ENCODE data around the gene FADS6.
"Not testable (repeated sequence)": the region's sequence is repeated elsewhere in the genome, so short reads cannot be mapped to it uniquely, and the experiment has no call there.

Gene FADS6

DNA sequence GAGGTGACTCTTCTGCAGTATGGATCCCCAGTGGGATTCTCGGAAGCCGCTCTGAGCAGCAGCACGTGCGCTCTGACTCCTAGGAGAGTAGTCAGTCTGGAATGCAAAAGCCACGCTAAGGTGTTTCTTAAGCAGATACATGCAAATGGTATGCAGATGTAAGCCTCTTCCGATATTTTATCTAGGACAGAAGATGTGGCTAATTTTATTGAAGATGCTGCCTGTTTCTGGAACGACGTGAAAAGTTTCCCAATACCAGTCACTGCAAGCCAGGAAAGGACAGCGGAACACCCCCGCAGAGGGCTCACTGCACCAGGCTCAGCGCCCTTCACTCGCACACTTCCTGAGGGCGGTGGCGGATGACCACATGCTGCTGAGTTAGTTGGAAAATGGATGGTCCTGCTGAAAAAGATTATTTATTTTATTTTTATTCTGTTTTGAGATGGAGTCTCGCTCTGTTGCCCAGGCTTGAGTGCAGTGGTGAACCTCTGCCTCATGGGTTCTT, 10.1 kb downstream of the FADS6 start:
- DNase-seq: no peak

DNA sequence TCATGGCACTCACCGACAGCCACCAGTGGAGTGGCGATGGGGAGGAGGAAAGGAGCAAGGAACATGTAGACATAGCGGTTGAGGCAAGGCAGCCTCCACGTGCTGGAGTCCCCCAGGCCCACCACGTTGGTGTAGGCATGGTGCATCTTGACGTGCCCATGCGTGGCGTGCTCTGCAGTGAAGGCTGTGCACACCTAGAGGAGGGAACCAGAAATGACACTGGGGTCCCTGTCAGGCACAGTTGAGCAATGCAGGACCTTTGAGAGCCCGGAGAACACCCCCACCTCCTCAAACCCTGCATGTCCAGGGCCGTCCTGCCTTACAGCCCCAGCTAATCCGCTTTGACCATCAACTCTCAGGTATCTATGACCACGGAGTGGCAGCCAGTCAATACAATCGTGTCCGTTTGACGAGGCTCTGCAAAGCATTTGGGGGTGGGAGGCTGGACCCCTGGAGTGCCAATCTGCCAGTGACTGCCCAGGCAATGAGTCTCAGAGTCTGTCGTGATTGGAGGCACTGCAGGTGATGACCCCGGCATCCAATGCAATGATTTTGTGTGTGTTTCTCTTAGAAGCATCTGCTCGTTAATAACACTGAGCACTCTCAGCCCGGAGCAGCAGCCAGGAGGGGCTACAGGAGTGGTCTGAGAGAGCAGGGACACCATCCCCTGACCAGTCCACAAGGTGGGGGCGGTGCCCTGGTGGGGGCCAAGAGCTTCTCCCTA, 10.8 kb downstream of the FADS6 start:
- DNase-seq: no peak

DNA sequence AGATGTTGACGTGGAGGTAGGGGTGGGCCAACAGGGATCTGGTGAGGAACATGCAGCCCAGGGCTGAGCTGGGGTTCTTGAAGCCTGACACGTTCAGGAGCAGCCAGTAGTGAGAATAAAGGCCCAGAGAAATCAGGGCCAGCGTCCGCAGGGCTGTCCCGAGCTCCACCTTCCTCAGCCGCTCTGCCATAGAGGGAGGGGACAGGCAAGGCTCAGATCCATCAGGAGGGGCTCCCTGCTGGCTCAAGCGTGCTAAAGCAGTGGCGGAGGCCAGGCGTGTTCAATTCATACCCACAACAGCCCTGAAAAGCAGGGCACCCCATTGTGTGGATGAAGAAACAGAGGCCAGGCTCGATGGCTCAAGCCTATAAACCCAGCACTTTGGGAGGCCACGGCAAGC, 12.4 kb downstream of the FADS6 start:
- no peak for DNase-seq

DNA sequence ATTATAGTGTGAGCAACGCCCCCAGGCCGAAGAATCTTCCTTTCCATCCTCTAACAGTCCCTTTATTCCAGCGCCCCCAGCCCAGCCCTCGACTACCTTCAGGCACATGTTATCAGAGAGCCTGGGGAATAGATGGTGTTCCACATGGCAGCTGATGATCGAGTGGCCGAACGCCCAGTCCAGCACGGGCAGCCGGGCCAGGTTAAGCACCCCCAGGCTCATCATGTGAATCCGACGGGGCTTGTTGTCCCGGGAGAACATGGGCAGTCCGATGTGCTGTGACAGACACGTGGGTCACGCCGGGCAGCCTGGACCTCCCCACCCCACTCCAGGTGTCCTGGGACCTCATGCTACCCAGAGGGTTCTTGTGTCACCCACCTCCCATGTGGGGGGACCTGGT, 14.1 kb downstream of the FADS6 start:
- DNase-seq: no peak

DNA sequence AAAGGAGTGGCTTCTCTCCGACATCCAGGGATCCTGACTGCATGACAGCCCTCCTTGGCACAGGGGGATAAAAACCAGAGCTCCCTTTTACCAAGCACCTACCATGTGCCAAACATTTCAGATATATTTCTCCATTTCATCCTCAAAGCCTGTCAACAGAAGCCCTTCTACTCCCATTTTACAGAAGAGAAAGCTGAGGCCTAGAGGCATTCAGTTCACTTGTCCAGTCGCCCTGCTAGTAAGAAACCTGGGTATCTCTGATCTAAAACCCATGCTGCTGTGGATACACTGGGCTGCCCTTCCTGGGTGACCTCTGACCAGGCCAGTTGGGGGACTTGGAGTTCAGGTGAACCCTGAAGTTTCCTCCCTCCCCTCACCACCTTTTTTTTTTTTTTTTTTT, 14.8 kb downstream of the FADS6 start:
- DNase-seq: no peak

DNA sequence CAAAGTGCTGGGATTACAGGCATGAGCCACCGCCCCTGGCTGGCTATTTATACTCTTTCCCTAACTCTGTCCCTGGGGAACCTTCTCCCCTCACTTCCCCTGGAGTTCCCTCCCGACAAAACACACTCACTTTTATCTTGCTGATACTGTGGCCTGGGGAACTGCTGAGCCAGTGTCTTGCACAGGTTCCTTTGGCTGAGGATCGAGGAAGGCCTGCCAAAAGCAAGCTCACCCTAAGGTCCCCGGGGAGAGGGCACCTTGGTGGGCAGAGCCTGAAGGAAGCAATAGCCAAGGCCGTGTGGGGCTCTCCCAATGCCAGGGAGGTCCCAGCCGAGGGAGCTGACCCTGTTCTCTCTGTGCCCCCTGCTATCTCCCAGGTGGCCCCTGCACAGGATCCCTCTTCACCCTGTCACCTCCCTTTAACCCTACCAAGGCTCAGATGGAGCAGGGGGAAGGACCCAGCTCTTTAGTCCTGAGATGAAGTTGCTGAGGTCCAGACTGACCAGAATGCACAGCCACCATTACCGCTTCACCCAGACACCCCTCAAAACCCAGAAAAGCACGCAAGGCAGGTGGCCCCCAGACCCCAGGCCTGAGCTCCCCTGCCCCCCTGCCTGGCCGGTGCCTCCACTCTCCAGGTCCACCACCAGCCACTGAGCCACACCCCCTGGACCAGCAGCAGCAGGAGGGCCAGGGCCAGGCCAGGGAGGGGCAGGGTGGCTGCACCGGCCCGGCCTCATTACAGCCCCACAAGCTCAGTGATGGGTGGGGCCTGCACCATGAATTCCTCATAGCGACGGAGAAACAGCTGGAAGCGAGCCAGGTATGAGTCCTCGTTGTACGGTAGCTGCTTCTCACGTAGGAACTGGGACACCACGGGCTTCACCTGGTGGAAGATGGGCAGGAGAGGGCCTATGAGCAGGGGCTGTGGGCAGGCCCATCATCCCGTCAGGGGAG, 15.6 kb downstream of the FADS6 start:
- peak; percentile 38 for DNase-seq

DNA sequence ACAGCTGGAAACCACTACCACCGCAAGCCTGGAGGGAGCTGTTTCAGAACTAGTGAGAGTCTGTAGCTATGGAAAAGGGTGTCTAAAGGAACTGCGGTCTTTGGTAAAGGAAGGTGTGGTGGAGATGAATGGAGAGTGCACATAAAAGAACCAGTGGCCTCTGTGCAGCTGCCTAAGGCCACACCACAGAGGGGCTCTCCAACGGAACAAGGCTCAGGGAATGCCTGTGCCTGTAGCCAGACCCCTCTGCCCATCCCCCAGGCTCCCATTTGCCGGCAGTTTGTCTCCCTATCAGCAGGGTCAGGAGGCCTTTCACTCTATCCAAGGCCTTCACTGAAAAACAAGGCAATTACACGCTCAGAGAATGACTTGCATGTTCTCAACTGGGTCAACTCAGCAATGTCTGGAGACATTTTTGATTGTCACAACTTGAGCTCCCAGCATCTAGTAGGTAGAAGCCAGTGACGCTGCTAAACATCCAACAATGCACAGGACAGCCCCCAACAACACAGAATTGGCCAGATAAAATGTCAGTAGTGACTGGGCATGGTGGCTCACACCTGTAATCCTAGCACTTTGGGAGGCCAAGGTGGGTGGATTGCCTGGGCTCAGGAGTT, 17.3 kb downstream of the FADS6 start:
- DNase-seq: no peak

DNA sequence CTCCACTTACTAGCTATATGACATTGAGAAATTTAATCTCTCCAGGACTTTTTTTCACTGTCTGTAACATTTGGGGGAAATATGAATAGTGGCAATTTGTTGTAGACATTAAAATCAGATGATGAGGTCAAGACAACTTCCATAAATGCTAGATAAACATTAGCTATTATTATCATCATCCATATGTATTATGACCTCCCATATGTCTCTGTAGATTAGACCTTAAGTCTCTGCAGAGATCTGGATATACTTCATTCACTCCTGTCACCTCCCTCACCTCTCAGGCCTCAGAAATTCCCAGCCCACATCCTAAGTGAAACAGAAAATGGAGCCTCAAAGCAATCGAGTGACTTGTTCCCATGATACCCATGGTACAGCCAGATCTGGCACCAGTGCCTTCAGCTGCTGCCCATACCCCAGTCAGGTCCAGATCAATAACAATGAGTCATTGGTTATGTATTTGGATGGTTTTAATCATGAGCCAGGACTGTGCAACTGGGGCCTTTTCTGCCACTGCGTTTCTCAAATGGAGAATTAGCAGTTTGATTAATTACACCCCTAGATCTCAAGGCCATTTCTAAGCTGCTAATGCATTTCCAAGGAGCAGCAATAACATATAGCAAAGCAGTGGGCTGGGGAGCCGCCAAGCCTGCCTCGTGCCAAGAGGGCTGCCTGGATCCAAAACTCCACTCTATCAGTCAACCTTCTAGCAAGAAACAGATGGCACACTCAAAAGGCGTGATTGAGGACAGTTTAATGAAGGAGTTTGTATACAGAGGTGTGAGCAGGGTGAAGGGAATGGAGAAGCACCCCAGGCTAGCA, 18.1 kb downstream of the FADS6 start:
- DNase-seq: no peak

DNA sequence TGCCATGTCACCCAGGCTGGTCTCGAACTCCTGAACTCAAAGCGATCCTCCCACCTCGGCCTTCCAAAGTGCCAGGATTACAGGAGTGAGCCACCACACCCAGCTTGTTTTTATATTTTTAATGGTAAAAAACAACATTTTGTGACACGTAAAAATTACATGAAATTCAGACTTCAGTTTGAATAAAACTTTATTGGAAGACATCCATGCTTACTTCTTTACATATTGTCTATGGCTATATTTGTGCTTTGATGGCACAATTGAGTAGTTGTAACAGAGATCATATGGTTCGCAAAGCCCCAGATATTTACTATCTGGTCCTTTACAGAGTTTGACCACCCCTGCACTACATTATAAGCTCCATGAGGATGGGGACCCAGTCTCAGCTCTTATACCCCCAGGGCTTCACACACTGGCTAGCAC, 18.8 kb downstream of the FADS6 start:
- no peak for DNase-seq

DNA sequence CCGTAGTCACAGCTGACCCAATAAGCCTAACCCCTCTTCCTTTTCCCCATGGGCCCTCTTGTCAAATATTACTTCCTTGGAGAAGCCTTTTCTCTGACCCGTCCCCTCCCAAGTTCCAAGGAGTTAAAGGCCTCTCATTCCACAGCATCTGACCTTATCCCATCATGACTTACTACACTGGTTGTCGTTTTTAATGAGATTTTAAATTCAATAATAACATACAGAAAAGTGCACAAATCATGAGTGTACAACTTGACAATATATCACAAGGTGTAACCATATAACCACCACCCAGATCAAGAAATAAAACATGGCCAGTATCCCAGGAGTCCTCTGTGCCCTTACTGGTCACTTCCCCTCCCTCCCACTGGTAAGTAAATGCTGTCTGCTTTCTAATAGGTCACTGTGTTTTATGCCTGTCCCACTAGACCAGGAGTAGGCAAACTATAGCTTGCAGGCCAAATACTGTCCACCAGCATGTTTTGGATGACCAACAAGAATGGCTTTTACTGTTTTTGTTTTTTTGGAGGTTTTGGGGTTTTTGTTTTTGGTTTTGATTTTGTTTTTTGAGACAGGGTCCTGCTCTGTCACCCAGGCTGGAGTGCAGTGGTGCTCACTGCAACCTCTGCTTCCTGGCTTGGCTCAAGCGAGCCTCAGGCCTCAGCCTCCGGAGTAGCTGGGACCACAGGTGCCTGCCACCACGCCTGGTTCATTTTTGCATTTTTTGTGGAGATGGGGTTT, 19.4 kb downstream of the FADS6 start:
- no peak for DNase-seq

DNA sequence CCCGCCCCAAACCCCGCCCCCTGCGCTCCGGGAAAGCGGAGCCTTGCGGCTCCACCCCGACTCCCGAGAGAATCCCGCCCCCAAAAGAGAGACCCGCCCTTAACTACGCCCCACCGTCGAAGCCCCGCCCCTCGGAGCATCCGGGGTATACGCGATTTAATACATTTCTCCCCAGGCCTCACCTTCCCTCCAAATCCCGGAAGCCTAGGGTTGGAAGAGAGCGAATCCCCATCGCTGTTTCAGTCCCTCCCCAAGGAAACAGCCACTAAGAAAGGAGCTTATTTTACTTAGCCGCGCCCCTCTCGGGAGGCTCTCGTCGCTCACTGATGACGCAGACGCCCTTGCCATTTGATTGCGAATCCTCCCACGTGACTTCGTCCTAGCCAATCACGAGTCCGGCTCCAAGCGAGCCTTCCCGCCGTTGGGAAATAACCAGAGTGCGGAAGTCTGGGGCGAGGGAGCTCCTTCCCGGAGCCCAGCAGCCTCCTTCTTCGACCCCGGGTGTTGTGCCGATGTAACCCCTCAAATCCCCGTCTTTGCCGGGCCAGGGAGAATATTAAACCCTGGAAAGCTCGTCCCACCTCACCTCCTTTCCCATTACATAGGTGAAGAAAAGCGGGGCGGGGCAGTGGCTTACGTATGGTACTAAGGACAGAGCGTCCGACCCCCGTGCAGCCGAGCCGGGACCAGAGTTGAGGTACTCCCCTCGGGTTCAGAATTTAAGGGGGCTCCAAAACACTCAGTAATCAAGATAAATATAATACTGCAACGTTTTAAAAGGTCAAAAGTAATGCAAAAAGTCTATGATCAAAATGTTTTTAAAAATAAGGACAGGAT, 20.2 kb downstream of the FADS6 start:
- DNase-seq: peak; percentile 100

DNA sequence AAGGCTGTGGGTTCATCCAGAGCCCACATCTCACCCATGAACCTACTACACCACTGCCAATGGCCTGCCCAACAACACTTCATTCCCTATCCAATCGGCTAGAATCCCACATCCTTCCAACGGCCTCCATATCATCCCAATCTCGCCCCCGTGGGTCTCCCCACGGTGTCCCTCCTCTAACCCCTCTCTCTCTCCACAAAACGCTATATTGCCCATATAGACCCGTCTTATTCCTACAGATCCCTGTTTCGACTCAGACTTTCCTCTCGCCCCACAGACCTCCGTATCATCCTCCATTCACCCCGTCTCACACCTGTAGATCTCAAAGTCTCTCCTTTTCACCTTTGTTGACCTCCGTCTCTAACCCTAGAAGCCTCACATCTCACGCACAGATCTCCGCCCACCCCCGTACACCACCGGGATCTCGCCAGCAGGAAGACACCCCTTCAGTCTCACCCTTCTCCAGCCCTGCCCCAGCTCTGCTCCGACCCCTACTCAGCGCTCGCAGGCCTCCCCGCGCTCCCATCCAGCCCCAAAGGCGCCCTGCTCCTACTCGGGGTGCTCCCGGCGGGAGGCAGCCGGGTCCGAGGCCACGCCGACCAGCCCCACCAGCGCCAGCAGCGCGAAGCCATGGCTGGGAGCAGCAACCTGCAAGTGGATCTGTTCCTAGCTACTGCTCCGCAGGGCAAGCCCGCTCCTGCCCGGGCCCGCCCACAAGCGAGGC, 21.0 kb downstream of the FADS6 start, which contains the start of gene FDXR:
TSS of gene FDXR (minus strand) at position 682 of the 724 bp plus-strand sequence. CDS start at position 632, 50 bp downstream.
- no peak for DNase-seq

DNA sequence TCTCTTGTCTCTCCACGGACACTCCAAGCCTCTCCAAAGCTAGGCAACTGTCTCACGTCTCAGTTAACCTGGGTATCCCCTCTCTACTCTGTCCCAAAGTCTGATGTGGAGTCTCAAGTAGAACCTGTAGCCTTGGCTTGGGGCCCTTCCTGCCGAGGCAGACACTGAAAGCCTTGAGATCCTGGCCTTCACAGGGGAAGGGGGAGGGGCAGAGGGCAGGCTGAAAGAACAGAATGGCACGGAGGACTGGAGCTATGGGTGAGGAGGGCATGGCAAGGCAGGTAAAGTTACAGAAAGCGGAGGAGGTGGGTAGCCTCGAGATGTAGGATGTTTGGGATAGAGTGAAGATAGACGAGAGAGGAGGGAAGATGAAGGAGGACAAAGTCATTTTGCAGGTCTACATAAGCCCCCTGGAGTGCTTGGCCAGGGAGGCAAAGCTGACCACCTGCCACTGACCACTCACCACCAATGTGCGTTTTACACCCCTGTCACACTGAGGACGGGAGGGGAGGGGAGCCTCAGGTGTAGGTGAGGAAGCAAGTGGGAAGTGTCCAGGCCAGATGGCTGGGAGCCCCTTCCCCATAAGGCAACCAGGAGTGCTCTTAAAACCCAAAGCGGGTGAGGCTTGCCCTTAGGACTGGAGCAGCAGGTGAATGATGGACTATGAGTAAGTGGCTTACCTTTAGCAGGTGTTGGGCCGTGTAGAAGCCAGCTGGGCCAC, 21.9 kb downstream of the FADS6 start:
- DNase-seq: no peak

DNA sequence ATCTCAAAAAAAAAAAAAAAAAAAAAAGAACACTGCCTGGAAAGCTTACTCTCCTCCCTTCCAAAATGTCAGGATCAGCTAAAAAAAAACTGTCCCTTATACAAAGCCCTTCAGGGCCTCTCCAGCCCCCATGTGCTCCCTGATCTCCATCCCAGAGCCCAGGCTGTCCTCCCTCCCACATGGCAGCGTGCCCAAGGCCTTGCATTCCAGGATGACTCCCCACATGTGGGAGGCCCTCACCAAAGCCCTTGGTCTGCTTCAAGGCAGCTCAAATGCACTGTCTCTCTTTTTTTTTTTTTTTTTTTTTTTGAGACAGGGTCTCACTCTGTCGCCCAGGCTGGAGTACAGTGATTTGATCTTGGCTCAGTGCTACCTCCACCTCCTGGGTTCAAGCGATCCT, 22.9 kb downstream of the FADS6 start:
- DNase-seq: no peak

DNA sequence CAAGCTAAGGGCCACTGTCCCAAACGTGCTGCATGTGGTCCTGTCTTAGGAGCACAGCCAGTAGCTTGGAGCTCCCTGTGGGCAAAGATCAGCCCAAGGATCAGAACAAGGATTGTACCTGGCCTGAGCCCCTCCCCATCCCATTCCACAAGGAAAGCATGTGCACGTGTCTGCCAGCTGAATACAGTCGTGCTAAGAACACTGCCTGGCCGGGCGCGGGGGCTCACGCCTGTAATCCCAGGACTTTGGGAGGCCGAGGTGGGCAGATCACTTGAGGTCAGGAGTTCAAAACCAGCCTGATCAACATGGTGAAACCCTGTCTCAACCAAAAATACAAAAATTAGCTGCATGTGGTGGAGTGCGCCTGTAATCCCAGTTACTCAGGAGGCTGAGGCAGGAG, 23.4 kb downstream of the FADS6 start:
- not testable (repeated sequence) for DNase-seq

DNA sequence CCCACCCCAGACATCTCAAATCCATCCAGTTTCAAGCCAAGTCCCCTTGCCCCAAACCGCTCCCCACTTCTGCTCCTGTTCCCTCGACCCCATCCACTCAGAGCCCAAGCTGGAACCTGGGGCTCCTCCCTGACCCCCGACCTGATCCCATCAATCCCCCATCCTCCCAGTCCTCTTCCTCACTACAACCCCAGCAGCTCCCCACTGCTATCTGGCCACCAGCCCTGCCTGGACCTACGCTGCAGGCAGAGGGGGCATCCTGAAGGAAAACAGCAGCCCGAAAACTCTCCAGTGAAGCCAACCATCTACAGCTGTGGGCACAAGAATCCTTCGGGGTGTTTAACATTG, 24.6 kb downstream of the FADS6 start:
- no peak for DNase-seq

DNA sequence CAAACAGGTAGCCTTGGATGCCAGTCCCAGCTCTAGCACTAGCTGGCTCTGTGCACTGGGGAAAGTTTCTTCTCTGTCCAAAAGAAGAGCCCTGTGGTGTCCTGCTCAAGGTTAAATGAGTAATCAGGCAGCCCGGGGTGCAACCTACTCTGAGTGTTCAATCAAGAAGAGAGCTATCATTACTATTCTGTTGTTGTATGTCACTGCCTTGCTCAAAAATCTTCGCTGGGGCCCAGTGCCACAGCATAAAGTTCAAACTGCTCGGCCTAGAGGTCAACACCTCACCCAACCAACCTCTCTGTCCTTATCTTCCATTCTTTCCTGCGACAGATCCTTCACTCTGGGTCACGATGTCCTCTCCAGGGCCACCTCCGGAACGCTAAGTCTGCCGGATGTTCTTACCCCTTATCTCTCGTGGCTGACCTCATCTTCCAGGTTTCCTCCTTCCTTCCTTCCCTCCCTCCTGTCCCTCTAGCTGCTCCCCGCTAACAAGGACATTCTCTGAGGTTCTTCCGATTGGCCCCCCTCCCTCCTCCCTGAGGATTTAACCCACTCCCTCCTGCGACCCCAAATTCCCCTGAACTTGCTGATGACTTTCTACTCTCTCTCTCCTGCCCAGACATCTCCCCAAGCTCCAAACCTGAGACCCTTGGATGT, 25.1 kb downstream of the FADS6 start:
- DNase-seq: no peak

DNA sequence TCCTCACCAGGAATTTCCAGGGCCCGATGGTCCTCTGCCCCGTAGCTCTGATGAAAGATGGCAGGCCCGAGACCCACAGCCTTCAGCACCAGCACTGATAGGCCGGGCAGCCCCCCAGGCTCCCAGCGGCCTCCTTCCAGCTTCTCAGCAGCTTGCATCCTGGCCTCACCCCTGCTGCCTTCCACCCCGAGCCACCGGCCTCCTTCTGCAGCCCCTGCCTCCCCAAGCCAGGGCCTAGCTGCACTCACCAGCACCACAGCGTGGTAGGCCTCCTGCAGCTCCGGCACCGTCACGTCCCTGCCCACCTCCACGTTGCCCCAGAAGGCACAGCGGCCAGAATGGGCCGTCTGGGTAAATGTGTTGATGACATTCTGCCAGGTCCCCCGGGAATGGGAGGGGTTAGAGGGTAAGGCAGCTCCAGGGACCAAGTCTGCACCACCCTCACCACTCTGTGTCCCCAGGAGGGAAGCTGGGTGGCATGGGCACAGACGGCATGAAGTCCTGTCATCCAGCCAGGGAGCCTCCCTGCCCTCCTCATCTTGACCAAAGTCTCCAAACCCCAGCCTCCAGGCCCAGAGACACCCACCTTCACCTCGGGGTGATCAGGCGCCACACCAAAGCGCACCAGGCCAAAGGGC, 27.1 kb downstream of the FADS6 start:
- DNase-seq: no peak

All from NCI-H146 (cell line).